Parathyroid adenoma (tissue), 2 donors: ENCODE results near the gene KIF25.

Experiments
- H2AFZ ChIP-seq: fragments of 300-600 bp; sonication (generic); one replicate; pipeline ENCODE4 v1.7.0; 2017; ENCODE audit warnings: antibody characterized with exemption, mild to moderate bottlenecking
- H3K27ac ChIP-seq: fragments of 300-600 bp; sonication (generic); one replicate; pipeline ENCODE4 v1.7.0; 2017
- H3K27me3 ChIP-seq: fragments of 300-600 bp; sonication (generic); one replicate; pipeline ENCODE4 v1.7.0; 2017; ENCODE audit warnings: low read length; ENCODE audit not compliant: control insufficient read depth, insufficient read depth
- H3K36me3 ChIP-seq: fragments of 300-600 bp; sonication (generic); one replicate; pipeline ENCODE4 v1.7.0; 2017; ENCODE audit warnings: low read length; ENCODE audit not compliant: control insufficient read depth, insufficient read depth
- H3K4me1 ChIP-seq: fragments of 300-600 bp; sonication (generic); one replicate; pipeline ENCODE4 v1.7.0; 2017; ENCODE audit warnings: control low read depth
- H3K4me2 ChIP-seq: fragments of 300-600 bp; sonication (generic); one replicate; pipeline ENCODE4 v1.7.0; 2017; ENCODE audit warnings: low read length
- H3K4me3 ChIP-seq: fragments of 300-600 bp; sonication (generic); one replicate; pipeline ENCODE4 v1.7.0; 2017; ENCODE audit warnings: low read depth, low read length
- H3K79me2 ChIP-seq: fragments of 300-600 bp; sonication (generic); one replicate; pipeline ENCODE4 v1.7.0; 2017; ENCODE audit warnings: control low read depth
- H3K9ac ChIP-seq: fragments of 300-600 bp; sonication (generic); one replicate; pipeline ENCODE4 v1.7.0; 2017; ENCODE audit warnings: mild to moderate bottlenecking
- H3K9me3 ChIP-seq: fragments of 300-600 bp; sonication (generic); one replicate; pipeline ENCODE4 v1.7.0; 2017; ENCODE audit warnings: low read length; ENCODE audit not compliant: control insufficient read depth
- TF ChIP-seq, protein P1 (sequence below): fragments of 300-600 bp; sonication (generic); IDR thresholded peaks from one replicate; pipeline ENCODE4 v1.7.0; 2017; ENCODE audit warnings: antibody characterized with exemption, mild to moderate bottlenecking
- donor health status: primary hyperparathyroidism.

KIF25 gene

DNA sequence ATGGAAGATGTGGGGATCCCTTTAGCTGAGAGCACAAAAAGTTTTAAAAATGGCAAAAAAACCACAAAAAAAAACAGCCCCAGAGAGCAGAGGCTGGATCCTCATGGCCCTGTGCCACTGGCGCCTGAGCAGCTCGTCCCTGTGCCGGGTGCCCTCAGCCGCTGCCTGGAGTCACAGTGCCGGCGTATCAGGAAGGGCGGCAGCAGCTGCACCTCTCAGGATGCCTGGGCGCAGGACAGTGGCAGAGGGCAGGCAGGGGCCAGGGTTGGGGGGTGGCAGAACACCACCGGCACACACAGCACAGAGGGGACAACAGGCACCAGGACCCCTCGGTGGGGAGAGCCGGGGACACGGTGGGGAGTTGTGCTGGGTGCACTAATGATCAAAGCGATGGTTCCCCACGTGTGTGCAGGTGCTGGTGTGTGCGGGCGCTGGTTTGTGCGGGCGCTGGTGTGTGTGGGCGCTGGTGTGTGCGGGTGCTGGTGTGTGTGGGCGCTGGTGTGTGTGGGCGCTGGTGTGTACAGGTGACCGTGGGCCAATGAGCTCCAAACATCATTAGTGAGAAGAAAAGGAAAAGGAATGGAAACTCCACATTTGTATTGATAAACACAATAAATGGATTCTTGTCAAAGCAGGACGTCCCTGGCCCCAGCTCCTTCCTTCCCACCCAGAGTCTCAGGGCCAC, 83.1 kb downstream of the KIF25 start:
- H3K79me2 ChIP-seq, result no peaks in the 10 kb centered on the region
- H3K4me2 ChIP-seq, result no peak overlapping the region
- H3K4me3 ChIP-seq, result no peak overlapping the region
- TF ChIP-seq, protein P1, sequence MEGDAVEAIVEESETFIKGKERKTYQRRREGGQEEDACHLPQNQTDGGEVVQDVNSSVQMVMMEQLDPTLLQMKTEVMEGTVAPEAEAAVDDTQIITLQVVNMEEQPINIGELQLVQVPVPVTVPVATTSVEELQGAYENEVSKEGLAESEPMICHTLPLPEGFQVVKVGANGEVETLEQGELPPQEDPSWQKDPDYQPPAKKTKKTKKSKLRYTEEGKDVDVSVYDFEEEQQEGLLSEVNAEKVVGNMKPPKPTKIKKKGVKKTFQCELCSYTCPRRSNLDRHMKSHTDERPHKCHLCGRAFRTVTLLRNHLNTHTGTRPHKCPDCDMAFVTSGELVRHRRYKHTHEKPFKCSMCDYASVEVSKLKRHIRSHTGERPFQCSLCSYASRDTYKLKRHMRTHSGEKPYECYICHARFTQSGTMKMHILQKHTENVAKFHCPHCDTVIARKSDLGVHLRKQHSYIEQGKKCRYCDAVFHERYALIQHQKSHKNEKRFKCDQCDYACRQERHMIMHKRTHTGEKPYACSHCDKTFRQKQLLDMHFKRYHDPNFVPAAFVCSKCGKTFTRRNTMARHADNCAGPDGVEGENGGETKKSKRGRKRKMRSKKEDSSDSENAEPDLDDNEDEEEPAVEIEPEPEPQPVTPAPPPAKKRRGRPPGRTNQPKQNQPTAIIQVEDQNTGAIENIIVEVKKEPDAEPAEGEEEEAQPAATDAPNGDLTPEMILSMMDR, result no peak
- no peak overlapping the region for H3K27ac ChIP-seq
- H3K27me3 ChIP-seq, result no peaks in the 10 kb centered on the region
- no peaks in the 10 kb centered on the region for H3K9me3 ChIP-seq
- no peak overlapping the region for H2AFZ ChIP-seq
- no peaks in the 10 kb centered on the region for H3K4me1 ChIP-seq
- no peaks in the 10 kb centered on the region for H3K36me3 ChIP-seq
- H3K9ac ChIP-seq, result no peak overlapping the region

- Histone ChIP-seq H3K4me1 (no peaks in the 10 kb centered on the region), H3K9ac (no peak overlapping the region), H3K36me3 (no peaks in the 10 kb centered on the region), H3K27me3 (no peaks in the 10 kb centered on the region), H3K79me2 (no peaks in the 10 kb centered on the region), H3K4me2 (no peak overlapping the region), H3K4me3 (no peak overlapping the region), H2AFZ (no peak overlapping the region), H3K27ac (no peak overlapping the region), H3K9me3 (no peaks in the 10 kb centered on the region)
- TF ChIP-seq, protein P1, result no peak
Observed at GRCh38 chr6:168081858-168082546, 84.5 kb downstream of the KIF25 start.

GRCh38 chr6:168082860-168083513, 85.5 kb downstream of the KIF25 start:
- H3K36me3 ChIP-seq, result no peaks in the 10 kb centered on the region
- H3K4me3 ChIP-seq, result no peak overlapping the region
- no peak overlapping the region for H3K9ac ChIP-seq
- no peaks in the 10 kb centered on the region for H3K27me3 ChIP-seq
- H3K9me3 ChIP-seq, result no peaks in the 10 kb centered on the region
- no peak overlapping the region for H3K4me2 ChIP-seq
- H3K79me2 ChIP-seq, result no peaks in the 10 kb centered on the region
- no peak overlapping the region for H3K27ac ChIP-seq
- no peaks in the 10 kb centered on the region for H3K4me1 ChIP-seq
- TF ChIP-seq, protein P1, result no peak
- no peak overlapping the region for H2AFZ ChIP-seq

DNA sequence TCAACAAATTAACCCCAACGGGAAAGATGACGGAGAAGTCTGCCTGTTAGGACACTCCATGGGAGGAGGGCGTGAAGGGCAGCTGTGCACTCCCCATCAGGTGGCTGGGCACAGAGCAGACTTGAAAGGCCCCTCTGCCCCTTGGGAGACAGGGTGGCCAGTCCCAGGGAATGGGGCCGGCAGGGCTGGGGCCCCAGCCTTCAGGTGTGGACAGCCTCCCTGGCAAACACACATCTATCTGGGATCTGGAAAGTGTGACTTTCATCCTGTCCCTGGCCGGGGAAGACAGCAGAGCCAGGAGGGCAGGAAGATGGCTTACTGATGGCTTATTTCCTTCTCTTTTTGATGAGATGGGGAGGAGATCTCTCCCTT, 86.0 kb downstream of the KIF25 start:
- TF ChIP-seq, protein P1, result no peak
- Histone ChIP-seq H3K4me1 (no peaks in the 10 kb centered on the region), H3K9me3 (no peaks in the 10 kb centered on the region), H3K9ac (no peak overlapping the region), H3K27ac (no peak overlapping the region), H3K36me3 (no peaks in the 10 kb centered on the region), H2AFZ (no peak overlapping the region), H3K27me3 (no peaks in the 10 kb centered on the region), H3K4me2 (no peak overlapping the region), H3K79me2 (no peaks in the 10 kb centered on the region), H3K4me3 (no peak overlapping the region)
